Measurements from ENCODE around the gene FN3K.

- no peak for TF ChIP-seq CTCF (IDR thresholded peaks at IDR 0.05; ENCODE audit: extremely low read depth in 1 of 2, insufficient read depth in 1 of 2, low read depth in 1 of 2, low read length in 2 of 2)
- no peak for TF ChIP-seq FOS (IDR thresholded peaks at IDR 0.05; ENCODE audit: borderline replicate concordance, insufficient read depth, low read length)
- TF ChIP-seq POLR2AphosphoS5 (IDR thresholded peaks at IDR 0.05; ENCODE audit: insufficient read depth, low read depth, low read length), result no peak
- TF ChIP-seq POLR2A (IDR thresholded peaks at IDR 0.05; ENCODE audit: low read depth, low read length), result no peak
- no peak for TF ChIP-seq MAX (IDR thresholded peaks at IDR 0.05; ENCODE audit: insufficient read depth, insufficient read length)
These were observed 37.1 kb upstream of the FN3K start, which contains the start of gene RAB40B for GRCh38 chr17:82698065-82698973.
